Neuron (in vitro differentiated cells): Measurements from ENCODE around the gene SPX.

Experiments used
- H2AFZ ChIP-seq: one replicate; pipeline ENCODE4 v1.6.1; 2013; ENCODE audit warnings: low read depth, mild to moderate bottlenecking, inconsistent platforms, low read length, moderate library complexity
- H3K27me3 ChIP-seq: one replicate; pipeline ENCODE4 v1.6.1; 2013; ENCODE audit warnings: low read length; ENCODE audit not compliant: insufficient read depth
- H3K36me3 ChIP-seq: one replicate; pipeline ENCODE4 v1.6.1; 2013; ENCODE audit warnings: low read length; ENCODE audit not compliant: insufficient read depth
- H3K4me1 ChIP-seq: one replicate; pipeline ENCODE4 v1.6.1; 2013; ENCODE audit warnings: low read length; ENCODE audit not compliant: insufficient read depth
- H3K4me3 ChIP-seq: 2 replicates; pipeline ENCODE4 v1.5.1; 2013; ENCODE audit warnings: mild to moderate bottlenecking, low read length, moderate library complexity
- H3K9me3 ChIP-seq: one replicate; pipeline ENCODE4 v1.6.1; 2013; ENCODE audit warnings: low read length

SPX gene

GRCh38 chr12:21571046-21571445 lies 45.0 kb downstream of the SPX start:
- no peaks in the 10 kb centered on the region for H3K9me3 ChIP-seq
- no peak overlapping the region for H2AFZ ChIP-seq
- H3K4me1 ChIP-seq: no peaks in the 10 kb centered on the region
- H3K36me3 ChIP-seq: no peaks in the 10 kb centered on the region
- H3K27me3 ChIP-seq: no peaks in the 10 kb centered on the region
- H3K4me3 ChIP-seq: no peak overlapping the region

GRCh38 chr12:21573733-21574358 lies 47.8 kb downstream of the SPX start:
- Histone ChIP-seq H3K4me3 (no peak overlapping the region), H2AFZ (no peak overlapping the region), H3K9me3 (no peaks in the 10 kb centered on the region), H3K36me3 (no peaks in the 10 kb centered on the region), H3K27me3 (no peaks in the 10 kb centered on the region), H3K4me1 (peaks cover 12% of the 10 kb centered on the region)

- Histone ChIP-seq H3K36me3 (no peaks in the 10 kb centered on the region), H2AFZ (no peak overlapping the region), H3K9me3 (no peaks in the 10 kb centered on the region), H3K4me3 (no peak overlapping the region), H3K27me3 (no peaks in the 10 kb centered on the region), H3K4me1 (peaks cover 12% of the 10 kb centered on the region)
Measured at GRCh38 chr12:21576431-21576830, 50.3 kb downstream of the SPX start.

GRCh38 chr12:21577516-21577915 lies 51.4 kb downstream of the SPX start:
- Histone ChIP-seq H2AFZ (no peak overlapping the region), H3K27me3 (no peaks in the 10 kb centered on the region), H3K4me1 (peaks cover 12% of the 10 kb centered on the region), H3K4me3 (no peak overlapping the region), H3K36me3 (no peaks in the 10 kb centered on the region), H3K9me3 (no peaks in the 10 kb centered on the region)

GRCh38 chr12:21580748-21581516 lies 54.8 kb downstream of the SPX start:
- Histone ChIP-seq H3K4me3 (no peak overlapping the region), H3K9me3 (no peaks in the 10 kb centered on the region), H3K36me3 (no peaks in the 10 kb centered on the region), H3K27me3 (no peaks in the 10 kb centered on the region), H3K4me1 (peaks cover 12% of the 10 kb centered on the region), H2AFZ (no peak overlapping the region)
